Kidney epithelial cell (primary cell): ENCODE data around the gene CUBN. TPM values are rescaled to one million over a fixed set of nuclear protein-coding genes. Genes with fewer than 3 reads are reported as not detected.

Source experiments
- DNase-seq: peaks from one replicate; pipeline ENCODE4 v3.0.0-alpha.2; 2010; ENCODE audit warnings: low read depth
- H3K27me3 ChIP-seq: 2 replicates; pipeline ENCODE4 v1.6.0; 2011; ENCODE audit warnings: low read length; ENCODE audit not compliant: control insufficient read depth, insufficient read depth
- H3K36me3 ChIP-seq: 2 replicates; pipeline ENCODE4 v1.5.1; 2011; ENCODE audit warnings: low read length; ENCODE audit not compliant: control insufficient read depth, insufficient read depth
- H3K4me3 ChIP-seq: 2 replicates; pipeline ENCODE4 v1.5.1; 2011; ENCODE audit warnings: low read depth, mild to moderate bottlenecking, control low read depth, low read length
- total RNA-seq: library from RNA; depleted of rRNA; stranded (reverse); fragments of >200 nt; gene quantifications from 2 replicates; pipeline ENCODE4 v1.2.3, GENCODE V29; 2015
- TF ChIP-seq, protein P1 (sequence below): IDR thresholded peaks from 2 replicates; pipeline ENCODE4 v1.5.1; 2011; ENCODE audit warnings: mild to moderate bottlenecking, moderate library complexity, low read length, control low read depth, inconsistent platforms; ENCODE audit not compliant: insufficient read depth, poor library complexity, severe bottlenecking

Gene CUBN
- total RNA-seq, 1 donor from 2014 or later = 1.3 TPM

DNA sequence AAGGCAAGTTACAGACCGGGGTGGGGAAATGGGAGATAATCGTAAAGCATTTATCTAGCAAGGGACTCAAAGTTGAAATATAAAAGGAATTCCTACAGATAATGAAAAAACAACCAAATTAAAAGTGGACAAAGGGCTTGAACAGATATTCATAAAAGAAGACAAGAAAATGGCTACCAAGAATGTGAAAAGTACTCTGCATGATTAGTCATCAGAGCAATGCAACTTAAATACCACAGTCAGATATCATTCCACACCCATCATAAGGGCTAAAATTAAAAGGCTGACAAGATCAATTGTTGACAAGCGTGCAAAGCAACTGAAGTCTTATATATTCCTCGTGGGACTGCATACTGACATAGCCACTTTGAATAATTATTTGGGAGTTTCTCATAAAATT, 187.7 kb downstream of the CUBN start:
- H3K4me3 ChIP-seq = no peak overlapping the region
- TF ChIP-seq, protein P1, sequence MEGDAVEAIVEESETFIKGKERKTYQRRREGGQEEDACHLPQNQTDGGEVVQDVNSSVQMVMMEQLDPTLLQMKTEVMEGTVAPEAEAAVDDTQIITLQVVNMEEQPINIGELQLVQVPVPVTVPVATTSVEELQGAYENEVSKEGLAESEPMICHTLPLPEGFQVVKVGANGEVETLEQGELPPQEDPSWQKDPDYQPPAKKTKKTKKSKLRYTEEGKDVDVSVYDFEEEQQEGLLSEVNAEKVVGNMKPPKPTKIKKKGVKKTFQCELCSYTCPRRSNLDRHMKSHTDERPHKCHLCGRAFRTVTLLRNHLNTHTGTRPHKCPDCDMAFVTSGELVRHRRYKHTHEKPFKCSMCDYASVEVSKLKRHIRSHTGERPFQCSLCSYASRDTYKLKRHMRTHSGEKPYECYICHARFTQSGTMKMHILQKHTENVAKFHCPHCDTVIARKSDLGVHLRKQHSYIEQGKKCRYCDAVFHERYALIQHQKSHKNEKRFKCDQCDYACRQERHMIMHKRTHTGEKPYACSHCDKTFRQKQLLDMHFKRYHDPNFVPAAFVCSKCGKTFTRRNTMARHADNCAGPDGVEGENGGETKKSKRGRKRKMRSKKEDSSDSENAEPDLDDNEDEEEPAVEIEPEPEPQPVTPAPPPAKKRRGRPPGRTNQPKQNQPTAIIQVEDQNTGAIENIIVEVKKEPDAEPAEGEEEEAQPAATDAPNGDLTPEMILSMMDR = no peak
- DNase-seq = no peak
- no peaks in the 10 kb centered on the region for H3K27me3 ChIP-seq
- H3K36me3 ChIP-seq = no peaks in the 10 kb centered on the region

- TF ChIP-seq, protein P1 = no peak
- Histone ChIP-seq H3K4me3 (no peak overlapping the region), H3K27me3 (no peaks in the 10 kb centered on the region)
These were observed 188.5 kb downstream of the CUBN start for GRCh38 chr10:16941067-16941466.

DNA sequence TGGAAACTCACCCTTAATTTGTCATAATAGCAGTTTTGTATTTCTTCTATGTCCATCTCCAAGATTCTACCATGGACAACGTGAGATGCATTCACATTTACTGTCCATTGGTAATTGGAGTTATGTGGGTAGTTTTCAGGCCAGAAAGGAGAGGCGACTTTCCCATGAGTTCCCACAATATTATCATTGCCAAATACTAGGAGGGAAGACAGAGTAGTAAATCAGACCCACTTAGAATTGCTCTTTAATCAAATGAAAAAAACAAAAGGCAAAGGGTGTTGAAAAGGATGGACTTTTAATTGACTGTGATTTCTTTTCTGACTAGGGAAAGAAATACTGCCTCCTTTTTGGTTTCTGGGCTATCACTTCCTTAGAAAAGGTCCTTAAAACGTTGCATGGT, 190.7 kb downstream of the CUBN start:
- Histone ChIP-seq H3K4me3 (no peak overlapping the region), H3K27me3 (no peaks in the 10 kb centered on the region), H3K36me3 (no peaks in the 10 kb centered on the region)
- TF ChIP-seq, protein P1 = no peak
- no peak for DNase-seq

More at GRCh38 chr10:16941067-16941466, 188.5 kb downstream of the CUBN start:
- no peaks in the 10 kb centered on the region for H3K36me3 ChIP-seq
- DNase-seq = no peak

DNA sequence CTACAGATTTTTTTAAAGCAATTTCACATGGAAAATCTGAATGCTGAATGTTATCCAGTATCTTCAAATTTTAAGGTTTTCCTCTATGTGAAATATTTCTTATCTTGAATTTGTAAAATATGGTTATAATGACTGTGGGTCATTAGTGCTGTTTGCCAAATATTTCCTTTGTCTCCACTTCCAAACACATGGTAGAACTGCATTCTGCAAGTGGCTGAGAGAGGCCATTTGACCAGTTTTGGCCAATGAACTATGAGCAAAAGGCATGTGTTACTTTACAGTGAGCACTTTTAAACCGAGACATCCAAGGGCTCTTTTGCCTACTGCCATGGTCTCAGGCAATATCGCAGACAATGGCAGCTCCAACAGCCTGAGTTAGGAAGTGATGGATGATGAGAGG, 195.2 kb downstream of the CUBN start:
- no peak for DNase-seq
- Histone ChIP-seq H3K27me3 (no peaks in the 10 kb centered on the region), H3K4me3 (no peak overlapping the region), H3K36me3 (no peaks in the 10 kb centered on the region)
- TF ChIP-seq, protein P1 = no peak

GRCh38 chr10:16933783-16934182, 195.8 kb downstream of the CUBN start:
- Histone ChIP-seq H3K4me3 (no peak overlapping the region), H3K36me3 (no peaks in the 10 kb centered on the region), H3K27me3 (no peaks in the 10 kb centered on the region)
- TF ChIP-seq, protein P1 = no peak
- DNase-seq = no peak

DNA sequence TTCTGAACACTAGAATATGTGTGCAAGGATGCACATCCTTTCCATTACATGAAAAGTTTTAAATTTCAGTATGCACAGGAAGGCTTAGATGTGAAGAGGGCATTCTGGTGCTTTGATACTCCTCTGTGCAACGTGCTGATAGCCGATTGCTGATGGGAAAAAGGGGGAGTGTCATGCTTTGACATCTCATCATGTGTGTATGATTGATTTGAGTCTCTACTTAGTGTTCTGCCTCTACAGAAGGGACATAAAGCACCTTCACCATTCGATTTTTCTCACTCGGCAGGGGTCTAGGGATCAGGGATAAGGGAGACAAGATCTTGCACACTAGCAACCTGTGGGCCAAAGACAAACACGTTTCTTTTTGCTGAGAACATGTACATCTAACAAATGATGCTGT, 197.7 kb downstream of the CUBN start:
- no peak for DNase-seq
- Histone ChIP-seq H3K4me3 (no peak overlapping the region), H3K36me3 (no peaks in the 10 kb centered on the region), H3K27me3 (no peaks in the 10 kb centered on the region)
- TF ChIP-seq, protein P1 = no peak
